Panc1 (cell line): Measurements from ENCODE around the gene CCDC92B. TPM values are rescaled to one million over a fixed set of nuclear protein-coding genes. Genes with fewer than 3 reads are reported as not detected.
"Not testable (repeated sequence)": the region's sequence is repeated elsewhere in the genome, so short reads cannot be mapped to it uniquely, and the experiment has no call there.

Experiments used
- ATAC-seq: fragments of 200-7000 bp; cut with Tn5 transposase; 2 replicates; pipeline ENCODE4 v1.9.1; 2020; ENCODE audit warnings: mild to moderate bottlenecking, moderate library complexity
- BruUV-seq: library from RNA; stranded (reverse); fragments of 400-500 nt; replicated peaks from 2 replicates; lab custom pipeline; 2021; lab: Mats Ljungman, UMichigan
- CTCF ChIA-PET: fragments of 300-600 bp; sonication (Branson Sonifier 250); formaldehyde crosslinking; loops from one replicate; lab custom pipeline; 2022; ENCODE audit warnings: antibody characterized with exemption; lab: Charles Lee
- POLR2A ChIA-PET: fragments of 300-600 bp; sonication (Branson Sonifier 250); formaldehyde crosslinking; loops from one replicate; lab custom pipeline; 2022; ENCODE audit warnings: antibody characterized with exemption; lab: Charles Lee
- DNase-seq: peaks from one replicate; pipeline ENCODE4 v3.0.0-alpha.2; 2010; ENCODE audit warnings: low read depth, low spot score
- H3K27ac ChIP-seq: 2 replicates; pipeline ENCODE4 v1.5.1; 2011; ENCODE audit warnings: mild to moderate bottlenecking, low read length, inconsistent platforms
- H3K27me3 ChIP-seq: fragments of 200-500 bp; sonication (Bioruptor generic); 2 replicates; pipeline ENCODE4 v1.6.0; 2014; ENCODE audit warnings: low read length, inconsistent platforms; ENCODE audit not compliant: control insufficient read depth, insufficient read depth
- H3K36me3 ChIP-seq: fragments of 200-500 bp; sonication (Bioruptor generic); 2 replicates; pipeline ENCODE4 v1.5.1; 2014; ENCODE audit warnings: inconsistent platforms, mild to moderate bottlenecking, low read length, moderate library complexity; ENCODE audit not compliant: control insufficient read depth, insufficient read depth
- H3K4me1 ChIP-seq: 2 replicates; pipeline ENCODE4 v1.5.1; 2011; ENCODE audit warnings: inconsistent platforms, mild to moderate bottlenecking, low read length, moderate library complexity; ENCODE audit not compliant: control insufficient read depth, insufficient read depth
- H3K4me3 ChIP-seq, 2 experiments: 2 replicates each; pipeline ENCODE4 v1.5.1; 2011 to 2012; ENCODE audit warnings: low read depth in 2 of 2, low read length in 2 of 2, mild to moderate bottlenecking in 2 of 2, inconsistent platforms in 1 of 2, moderate library complexity in 1 of 2
- H3K9me3 ChIP-seq: fragments of 200-500 bp; sonication (Bioruptor generic); 2 replicates; pipeline ENCODE4 v1.5.1; 2014; ENCODE audit warnings: low read depth, mild to moderate bottlenecking, inconsistent platforms, low read length, moderate library complexity; ENCODE audit not compliant: control insufficient read depth, insufficient read depth
- CTCF ChIP-seq: fragments of 450-650 bp; IDR thresholded peaks from 2 replicates; pipeline ENCODE4 v1.5.1; 2017; ENCODE audit warnings: mild to moderate bottlenecking
- POLR2AphosphoS5 ChIP-seq: IDR thresholded peaks from 2 replicates; pipeline ENCODE4 v1.6.1; 2012; ENCODE audit warnings: mild to moderate bottlenecking, low read depth, low read length, moderate library complexity
- SIN3A ChIP-seq: IDR thresholded peaks from 2 replicates; pipeline ENCODE4 v1.6.1; 2012; ENCODE audit warnings: low read depth, mild to moderate bottlenecking, low read length, moderate library complexity, borderline replicate concordance; ENCODE audit not compliant: insufficient read depth
- TCF7L2 ChIP-seq: IDR thresholded peaks from 2 replicates; pipeline ENCODE4 v1.6.1; 2011; ENCODE audit warnings: mild to moderate bottlenecking, low read depth, low read length, inconsistent platforms
- in situ Hi-C: cut with HindIII; loops from 2 replicates; pipeline ENCODE4 v1.10.0; 2016; ENCODE audit warnings: low sequenced_read_pairs, low pct_unique_long_range_greater_than_20kb
- intact Hi-C: fragments of 100-400 bp; cut with micrococcal nuclease; formaldehyde crosslinking; loops from one replicate; pipeline ENCODE4 v1.10.0; 2022; ENCODE audit not compliant: unreplicated experiment
- total RNA-seq: library from RNA; stranded (reverse); gene quantifications from one replicate; pipeline ENCODE4 v1.2.1, GENCODE V29; 2021; ENCODE audit not compliant: unreplicated experiment
- TF ChIP-seq, protein P1 (sequence below), 2 experiments: IDR thresholded peaks; 2 replicates each; pipeline ENCODE4 v1.6.1; 2011 to 2012; ENCODE audit warnings: low read depth in 2 of 2, control low read depth in 1 of 2, low read length in 1 of 2, mild to moderate bottlenecking in 1 of 2, moderate library complexity in 1 of 2; ENCODE audit not compliant: insufficient read depth in 1 of 2

CCDC92B gene
- total RNA-seq, 1 experiment from 2014 or later, result 0.51 TPM

DNA sequence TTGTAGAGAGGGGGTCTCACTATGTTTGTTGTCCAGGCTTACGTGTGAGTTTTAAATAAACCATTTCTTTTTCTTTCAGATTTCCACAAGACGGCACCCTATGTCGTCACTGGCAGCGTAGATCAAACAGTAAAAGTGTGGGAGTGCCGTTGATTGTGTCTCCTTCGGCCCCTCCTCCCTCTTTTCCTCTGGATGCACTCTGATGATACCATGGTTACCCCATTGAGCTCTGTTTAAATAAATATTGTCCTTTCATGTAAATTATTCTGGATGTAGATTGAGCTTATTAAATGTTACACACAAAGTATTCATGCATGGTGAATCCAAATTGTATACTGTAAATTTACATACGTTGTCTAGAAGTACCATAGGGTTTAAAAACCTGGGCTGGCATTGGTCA, 67.8 kb downstream of the CCDC92B start:
- Histone ChIP-seq H3K27ac (no peak overlapping the region), H3K36me3 (peaks cover 24% of the 10 kb centered on the region), H3K4me3 (no peak overlapping the region), H3K9me3 (no peaks in the 10 kb centered on the region), H3K4me1 (peaks cover 14% of the 10 kb centered on the region), H3K27me3 (no peaks in the 10 kb centered on the region)
- no TSS peak for BruUV-seq
- ATAC-seq (no peak), DNase-seq (no peak)
- ChIA-PET CTCF (no interaction called here), POLR2A (interaction anchor here (0.6 kb wide), 1 partner anchor 101 kb away, joined by 3 read pairs; no protein-coding TSS in a partner anchor)
- in situ Hi-C loops, result no loop called here
- TF ChIP-seq, protein P1, sequence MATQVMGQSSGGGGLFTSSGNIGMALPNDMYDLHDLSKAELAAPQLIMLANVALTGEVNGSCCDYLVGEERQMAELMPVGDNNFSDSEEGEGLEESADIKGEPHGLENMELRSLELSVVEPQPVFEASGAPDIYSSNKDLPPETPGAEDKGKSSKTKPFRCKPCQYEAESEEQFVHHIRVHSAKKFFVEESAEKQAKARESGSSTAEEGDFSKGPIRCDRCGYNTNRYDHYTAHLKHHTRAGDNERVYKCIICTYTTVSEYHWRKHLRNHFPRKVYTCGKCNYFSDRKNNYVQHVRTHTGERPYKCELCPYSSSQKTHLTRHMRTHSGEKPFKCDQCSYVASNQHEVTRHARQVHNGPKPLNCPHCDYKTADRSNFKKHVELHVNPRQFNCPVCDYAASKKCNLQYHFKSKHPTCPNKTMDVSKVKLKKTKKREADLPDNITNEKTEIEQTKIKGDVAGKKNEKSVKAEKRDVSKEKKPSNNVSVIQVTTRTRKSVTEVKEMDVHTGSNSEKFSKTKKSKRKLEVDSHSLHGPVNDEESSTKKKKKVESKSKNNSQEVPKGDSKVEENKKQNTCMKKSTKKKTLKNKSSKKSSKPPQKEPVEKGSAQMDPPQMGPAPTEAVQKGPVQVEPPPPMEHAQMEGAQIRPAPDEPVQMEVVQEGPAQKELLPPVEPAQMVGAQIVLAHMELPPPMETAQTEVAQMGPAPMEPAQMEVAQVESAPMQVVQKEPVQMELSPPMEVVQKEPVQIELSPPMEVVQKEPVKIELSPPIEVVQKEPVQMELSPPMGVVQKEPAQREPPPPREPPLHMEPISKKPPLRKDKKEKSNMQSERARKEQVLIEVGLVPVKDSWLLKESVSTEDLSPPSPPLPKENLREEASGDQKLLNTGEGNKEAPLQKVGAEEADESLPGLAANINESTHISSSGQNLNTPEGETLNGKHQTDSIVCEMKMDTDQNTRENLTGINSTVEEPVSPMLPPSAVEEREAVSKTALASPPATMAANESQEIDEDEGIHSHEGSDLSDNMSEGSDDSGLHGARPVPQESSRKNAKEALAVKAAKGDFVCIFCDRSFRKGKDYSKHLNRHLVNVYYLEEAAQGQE (IDR thresholded peaks at IDR 0.05; ENCODE audit: insufficient read depth in 1 of 2, low read depth in 2 of 2, low read length in 1 of 2), result no peak
- TF ChIP-seq POLR2AphosphoS5 (no peak), SIN3A (no peak), TCF7L2 (no peak), CTCF (no peak)
- intact Hi-C loops, result no loop called here

DNA sequence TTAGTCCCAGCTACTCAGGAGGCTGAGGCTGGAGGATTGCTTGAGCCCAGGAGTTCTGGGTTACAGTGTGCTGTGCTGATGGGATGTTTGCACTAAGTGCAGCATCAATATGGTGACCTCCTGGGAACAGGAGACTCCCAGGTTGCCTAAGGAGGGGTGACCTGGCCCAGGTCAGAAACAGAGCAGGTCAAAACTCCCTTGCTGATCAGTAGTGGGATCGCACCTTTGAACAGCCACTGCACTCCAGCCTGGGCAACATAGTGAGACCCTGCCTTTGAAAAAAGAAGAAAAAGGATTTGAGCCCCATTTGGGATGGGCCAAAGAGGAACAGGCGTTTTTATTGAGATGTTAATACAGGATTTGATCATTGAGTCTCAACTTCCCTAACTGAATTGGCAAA, 68.5 kb downstream of the CCDC92B start:
- in situ Hi-C loops, result no loop called here
- no peak; the same call in 1 of the 2 replicates for ATAC-seq
- H3K36me3 ChIP-seq, result peaks cover 24% of the 10 kb centered on the region
- H3K4me3 ChIP-seq, result no peak overlapping the region
- H3K4me1 ChIP-seq, result peaks cover 9% of the 10 kb centered on the region
- ChIA-PET POLR2A (no interaction called here), CTCF (no interaction called here)
- H3K27ac ChIP-seq, result no peak overlapping the region
- BruUV-seq, result no TSS peak
- no peak for DNase-seq
- no peaks in the 10 kb centered on the region for H3K27me3 ChIP-seq
- intact Hi-C loops, result no loop called here
- no peaks in the 10 kb centered on the region for H3K9me3 ChIP-seq
- TF ChIP-seq POLR2AphosphoS5, result no peak
- TF ChIP-seq SIN3A, result no peak
- TF ChIP-seq, protein P1 (IDR thresholded peaks at IDR 0.05; ENCODE audit: insufficient read depth in 1 of 2, low read depth in 2 of 2, low read length in 1 of 2), result no peak
- TF ChIP-seq CTCF, result no peak
- TF ChIP-seq TCF7L2, result no peak

DNA sequence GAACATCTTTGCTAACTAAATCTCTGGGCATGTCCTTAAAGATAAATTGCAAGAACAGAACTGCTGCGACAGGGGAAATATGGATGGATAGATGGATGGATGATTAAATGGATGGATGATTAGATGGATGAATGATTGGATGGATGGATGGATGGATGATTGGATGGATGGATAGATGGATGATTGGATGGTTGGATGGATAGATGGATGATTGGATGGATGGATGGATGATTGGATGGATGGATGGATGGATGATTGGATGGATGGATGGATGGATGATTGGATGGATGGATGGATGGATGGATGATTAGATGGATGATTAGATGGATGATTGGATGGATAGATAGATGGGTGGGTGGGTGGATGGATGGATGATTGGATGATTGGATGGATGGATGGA, 70.2 kb downstream of the CCDC92B start:
- H3K4me3 ChIP-seq, CTCF ChIA-PET, DNase-seq, BruUV-seq, H3K27me3 ChIP-seq, H3K4me1 ChIP-seq, H3K27ac ChIP-seq, intact Hi-C loops, H3K9me3 ChIP-seq, ATAC-seq, POLR2A ChIA-PET, in situ Hi-C loops: not testable (repeated sequence)
- peaks cover 27% of the 10 kb centered on the region for H3K36me3 ChIP-seq
